K562 (cell line): ENCODE data around the gene CCDC82. TPM values are rescaled to one million over a fixed set of nuclear protein-coding genes. Genes with fewer than 3 reads are reported as not detected.

ENCODE experiments used
- AFF1 ChIP-seq, 2 experiments: fragments of 450-650 bp; IDR thresholded peaks; 2 replicates each; pipeline ENCODE4 v1.6.1; 2018; ENCODE audit warnings: mild to moderate bottlenecking in 2 of 2, low read depth in 1 of 2; ENCODE audit not compliant: partially characterized antibody in 2 of 2
- CCAR2 ChIP-seq: fragments of 200-400 bp; formaldehyde crosslinking; IDR thresholded peaks from 2 replicates; pipeline ENCODE4 v1.6.1; 2017; ENCODE audit warnings: mild to moderate bottlenecking, low read depth, low read length
- CREB5 ChIP-seq: fragments of 250-450 bp; sonication (Bioruptor Pico); IDR thresholded peaks from 2 replicates; pipeline ENCODE4 v1.5.0; 2020; ENCODE audit warnings: mild to moderate bottlenecking
- EHMT2 ChIP-seq: fragments of 450-650 bp; IDR thresholded peaks from 2 replicates; pipeline ENCODE4 v1.6.1; 2018; ENCODE audit warnings: antibody characterized with exemption
- HDGF ChIP-seq: fragments of 450-650 bp; IDR thresholded peaks from 2 replicates; pipeline ENCODE4 v1.6.1; 2016
- HINFP ChIP-seq: fragments of 450-650 bp; conservative IDR thresholded peaks from 2 replicates; pipeline ENCODE4 v1.6.1; 2016; ENCODE audit warnings: missing genetic modification characterization, low read depth, mild to moderate bottlenecking, control low read depth, missing compliant biosample characterization
- HOMEZ ChIP-seq: fragments of 250-450 bp; sonication (Bioruptor Pico); IDR thresholded peaks from 2 replicates; pipeline ENCODE4 v1.4.0; 2020; ENCODE audit warnings: mild to moderate bottlenecking, moderate library complexity
- MEIS2 ChIP-seq: fragments of 450-650 bp; IDR thresholded peaks from 2 replicates; pipeline ENCODE4 v1.6.1; 2014; ENCODE audit warnings: mild to moderate bottlenecking; ENCODE audit not compliant: partially characterized antibody
- NFIX ChIP-seq: fragments of 250-450 bp; sonication (Bioruptor Pico); IDR thresholded peaks from 2 replicates; pipeline ENCODE4 v1.4.0; 2020; ENCODE audit warnings: low read depth, mild to moderate bottlenecking, moderate library complexity
- RFX1 ChIP-seq: fragments of 450-650 bp; IDR thresholded peaks from 2 replicates; pipeline ENCODE4 v1.6.1; 2016; ENCODE audit warnings: mild to moderate bottlenecking, moderate library complexity
- SMARCE1 ChIP-seq: fragments of 450-650 bp; IDR thresholded peaks from 2 replicates; pipeline ENCODE4 v1.7.1; 2016; ENCODE audit warnings: mild to moderate bottlenecking
- TCF15 ChIP-seq: fragments of 250-450 bp; sonication (Bioruptor Pico); IDR thresholded peaks from 2 replicates; pipeline ENCODE4 v1.8.0; 2022; ENCODE audit warnings: moderate library complexity, mild to moderate bottlenecking, inconsistent platforms
- ZMIZ1 ChIP-seq, 2 experiments: fragments of 150-350 bp in 1 of 2; IDR thresholded peaks; 2 replicates each; pipeline ENCODE4 v1.6.1; 2012 to 2016; ENCODE audit warnings: low read depth in 2 of 2, low read length in 2 of 2, mild to moderate bottlenecking in 1 of 2, moderate library complexity in 1 of 2
- polyA plus RNA-seq, 8 experiments: library from polyadenylated mRNA; depleted of rRNA in 4 of 8; stranded (reverse) in 5 of 8; unstranded in 3 of 8; fragments of >200 nt; fragmentation: Nextera tagmentation in 2 of 8; fragmentation: Illumina TruSeq in 1 of 8; extraction: Ambion mirVana in 2 of 8; extraction: Trizol in 1 of 8; gene quantifications; 2 replicates each; pipeline versions ENCODE4 v1.2.1 to v1.2.3, GENCODE V29; 2011 to 2014; ENCODE audit warnings: inconsistent platforms in 1 of 8, missing spikeins in 1 of 8
- total RNA-seq, 7 experiments: library from RNA; depleted of rRNA in 6 of 7; stranded (reverse); fragments of >200 nt in 6 of 7; fragmentation: Illumina TruSeq in 2 of 7; extraction: Trizol in 2 of 7; gene quantifications; 2 replicates each; pipeline versions ENCODE4 v1.2.1 to v1.2.3, GENCODE V29; 2011 to 2021; ENCODE audit warnings: low replicate concordance in 1 of 7
- TF ChIP-seq, protein P1 (sequence below): fragments of 450-650 bp; IDR thresholded peaks from one replicate; pipeline ENCODE4 v1.6.1; 2018; ENCODE audit warnings: mild to moderate bottlenecking, moderate library complexity; ENCODE audit not compliant: partially characterized antibody

CCDC82 gene
- total and polyA plus RNA-seq, 9 of the 15 experiments (the other 6 are each of a cell fraction or from before 2014, with no cell fraction given): 12.5 to 51.3 (median 24.5) TPM

DNA sequence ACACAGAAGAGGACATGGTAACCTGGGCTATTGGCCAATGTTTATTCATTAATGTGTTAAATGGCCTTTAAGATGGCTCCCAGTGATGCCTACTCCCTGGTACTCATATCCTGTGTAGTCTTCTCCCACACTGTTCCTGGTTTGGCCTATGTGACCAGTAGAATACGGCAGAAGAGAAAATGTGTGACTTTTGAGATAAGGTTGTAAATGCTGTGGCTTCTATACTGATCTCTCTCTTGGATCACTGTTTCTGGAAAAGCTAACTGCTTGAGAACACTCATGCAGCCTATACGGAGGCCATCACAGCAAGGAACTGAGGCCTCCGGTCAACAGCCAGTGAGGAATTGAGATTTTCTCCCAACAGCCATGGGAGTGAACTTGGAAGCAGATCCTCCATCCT lies 70.9 kb downstream of the CCDC82 start (continued):
- no peak for TF ChIP-seq ZMIZ1 (IDR thresholded peaks at IDR 0.05; ENCODE audit: low read depth in 2 of 2, low read length in 2 of 2)
- no peak for TF ChIP-seq RFX1
- TF ChIP-seq SMARCE1: peak; percentile 52; the same call in 1 of the 2 replicates
- TF ChIP-seq HDGF: no peak
- TF ChIP-seq EHMT2: peak; percentile 76
- 0 out of 2 replicates have a peak, but pooled peaks have one; percentile 26 for TF ChIP-seq HINFP (tag)
- TF ChIP-seq AFF1 (IDR thresholded peaks at IDR 0.05; ENCODE audit: low read depth in 1 of 2, partially characterized antibody in 2 of 2): no peak
- TF ChIP-seq CREB5 (CRISPR knock-in tag): no peak
- no peak for TF ChIP-seq MEIS2
- no peak for TF ChIP-seq CCAR2
- TF ChIP-seq TCF15 (CRISPR knock-in tag): no peak
- no peak for TF ChIP-seq HOMEZ (CRISPR knock-in tag)
- no peak for TF ChIP-seq NFIX (CRISPR knock-in tag)
- TF ChIP-seq, protein P1, sequence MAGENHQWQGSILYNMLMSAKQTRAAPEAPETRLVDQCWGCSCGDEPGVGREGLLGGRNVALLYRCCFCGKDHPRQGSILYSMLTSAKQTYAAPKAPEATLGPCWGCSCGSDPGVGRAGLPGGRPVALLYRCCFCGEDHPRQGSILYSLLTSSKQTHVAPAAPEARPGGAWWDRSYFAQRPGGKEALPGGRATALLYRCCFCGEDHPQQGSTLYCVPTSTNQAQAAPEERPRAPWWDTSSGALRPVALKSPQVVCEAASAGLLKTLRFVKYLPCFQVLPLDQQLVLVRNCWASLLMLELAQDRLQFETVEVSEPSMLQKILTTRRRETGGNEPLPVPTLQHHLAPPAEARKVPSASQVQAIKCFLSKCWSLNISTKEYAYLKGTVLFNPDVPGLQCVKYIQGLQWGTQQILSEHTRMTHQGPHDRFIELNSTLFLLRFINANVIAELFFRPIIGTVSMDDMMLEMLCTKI: no peak
